Stimulated activated naive CD8-positive, alpha-beta T cell treated with anti-CD3 and anti-CD28 coated beads, Interleukin-15, amount 100 ng/mL, for 72 hours (primary cell): ENCODE measurements around the gene QKI.
"Not testable (repeated sequence)": the region's sequence is repeated elsewhere in the genome, so short reads cannot be mapped to it uniquely, and the experiment has no call there.

Experiments used
- ATAC-seq: fragments of 150-1000 bp; cut with Tn5 transposase; 2 replicates; pipeline ENCODE4 v1.10.0; 2021; ENCODE audit warnings: mild to moderate bottlenecking, moderate library complexity
- DNase-seq, 2 donors: peaks; one replicate each; pipeline ENCODE4 v3.0.0; 2021 to 2022
- H3K27ac Mint-ChIP-seq, 2 donors: one replicate each; pipeline ENCODE4 v1.8.0; 2022; ENCODE audit warnings: mild to moderate bottlenecking in 2 of 2, mixed read lengths in 2 of 2, moderate library complexity in 2 of 2
- H3K27me3 Mint-ChIP-seq: one replicate; pipeline ENCODE4 v1.8.0; 2022; ENCODE audit warnings: mixed read lengths
- H3K4me1 Mint-ChIP-seq: one replicate; pipeline ENCODE4 v1.8.0; 2022; ENCODE audit warnings: mild to moderate bottlenecking, mixed read lengths
- H3K4me3 Mint-ChIP-seq, 2 donors: one replicate each; pipeline ENCODE4 v1.8.0; 2022; ENCODE audit warnings: mild to moderate bottlenecking in 2 of 2, mixed read lengths in 2 of 2, moderate library complexity in 1 of 2
- H3K9me3 Mint-ChIP-seq, 2 donors: one replicate each; pipeline ENCODE4 v1.8.0; 2022; ENCODE audit warnings: mixed read lengths in 2 of 2

QKI gene

GRCh38 chr6:163438298-163438939 is 23.9 kb downstream of the QKI start:
- Mint-ChIP-seq H3K9me3 (no peaks in the 10 kb centered on the region), H3K27me3 (no peaks in the 10 kb centered on the region), H3K4me1 (peaks cover 43% of the 10 kb centered on the region), H3K27ac (no peak overlapping the region), H3K4me3 (peak overlapping the region in 1 of 2 donors; percentile 17)
- DNase-seq (no peak), ATAC-seq (peak; percentile 60)

- no peak overlapping the region for H3K4me3 Mint-ChIP-seq
- ATAC-seq (peak; percentile 67), DNase-seq (peak; percentile 7 to 33)
- no peaks in the 10 kb centered on the region for H3K9me3 Mint-ChIP-seq
- peak overlapping the region in 1 of 2 donors; percentile 29 for H3K27ac Mint-ChIP-seq
- no peaks in the 10 kb centered on the region for H3K27me3 Mint-ChIP-seq
- peaks cover 43% of the 10 kb centered on the region for H3K4me1 Mint-ChIP-seq
Observed at GRCh38 chr6:163438940-163439335, 24.4 kb downstream of the QKI start.

- not testable (repeated sequence) for ATAC-seq, DNase-seq, H3K4me3 Mint-ChIP-seq, H3K27me3 Mint-ChIP-seq, H3K27ac Mint-ChIP-seq, H3K9me3 Mint-ChIP-seq
- peaks cover 43% of the 10 kb centered on the region for H3K4me1 Mint-ChIP-seq
Observed at GRCh38 chr6:163439390-163439789, 24.9 kb downstream of the QKI start.

- Mint-ChIP-seq H3K9me3 (no peaks in the 10 kb centered on the region), H3K4me3 (no peak overlapping the region), H3K27me3 (no peaks in the 10 kb centered on the region), H3K27ac (no peak overlapping the region), H3K4me1 (peaks cover 43% of the 10 kb centered on the region)
- no peak for DNase-seq
- no peak for ATAC-seq
Observed at GRCh38 chr6:163439997-163440396, 25.5 kb downstream of the QKI start.

- H3K4me1 Mint-ChIP-seq, result peaks cover 32% of the 10 kb centered on the region
- H3K27me3 Mint-ChIP-seq, result no peaks in the 10 kb centered on the region
- no peak for ATAC-seq
- no peaks in the 10 kb centered on the region for H3K9me3 Mint-ChIP-seq
- H3K4me3 Mint-ChIP-seq, result no peak overlapping the region
- peak overlapping the region in 1 of 2 donors; percentile 0 for H3K27ac Mint-ChIP-seq
- no peak for DNase-seq
Observed at GRCh38 chr6:163442336-163442735, 27.8 kb downstream of the QKI start.

DNA sequence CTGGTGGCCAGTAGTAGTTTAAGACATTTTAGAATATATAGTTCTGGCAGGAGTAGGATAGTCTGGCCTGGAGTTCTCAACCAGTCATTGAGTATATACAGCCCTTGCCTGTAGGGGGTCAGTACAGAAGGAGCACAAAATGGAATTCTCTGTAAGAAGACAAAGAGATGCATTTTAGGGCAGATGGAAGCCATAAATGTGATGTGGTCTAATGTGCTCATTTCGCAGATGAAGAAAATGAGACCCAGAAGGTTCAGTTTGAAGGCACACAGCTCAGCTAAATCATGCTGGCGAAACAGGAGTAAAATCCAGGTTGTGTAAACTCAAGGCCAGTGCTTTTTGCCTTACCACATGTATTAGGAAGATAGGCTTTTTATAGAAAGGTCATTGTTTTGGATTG is 29.6 kb downstream of the QKI start:
- Mint-ChIP-seq H3K27ac (no peak overlapping the region), H3K4me1 (peaks cover 19% of the 10 kb centered on the region), H3K4me3 (no peak overlapping the region), H3K9me3 (no peaks in the 10 kb centered on the region), H3K27me3 (no peaks in the 10 kb centered on the region)
- ATAC-seq, result no peak
- no peak for DNase-seq

- Mint-ChIP-seq H3K4me1 (peaks cover 9% of the 10 kb centered on the region), H3K9me3 (no peaks in the 10 kb centered on the region)
Observed at GRCh38 chr6:163446549-163446948, 32.0 kb downstream of the QKI start.

GRCh38 chr6:163449076-163449475 is 34.6 kb downstream of the QKI start:
- H3K9me3 Mint-ChIP-seq, result no peaks in the 10 kb centered on the region
- no peak overlapping the region for H3K4me3 Mint-ChIP-seq
- H3K4me1 Mint-ChIP-seq, result peaks cover 11% of the 10 kb centered on the region
- ATAC-seq (no peak), DNase-seq (no peak)
- H3K27me3 Mint-ChIP-seq, result no peaks in the 10 kb centered on the region
- no peak overlapping the region for H3K27ac Mint-ChIP-seq

More at GRCh38 chr6:163446549-163446948, 32.0 kb downstream of the QKI start:
- no peak overlapping the region for H3K4me3 Mint-ChIP-seq
- H3K27ac Mint-ChIP-seq, result no peak overlapping the region
- ATAC-seq (no peak), DNase-seq (no peak)
- H3K27me3 Mint-ChIP-seq, result no peaks in the 10 kb centered on the region

- no peaks in the 10 kb centered on the region for H3K9me3 Mint-ChIP-seq
- no peak for DNase-seq
- H3K4me1 Mint-ChIP-seq, result peaks cover 47% of the 10 kb centered on the region
- ATAC-seq, result no peak
- no peak overlapping the region for H3K4me3 Mint-ChIP-seq
- no peaks in the 10 kb centered on the region for H3K27me3 Mint-ChIP-seq
- no peak overlapping the region for H3K27ac Mint-ChIP-seq
Observed at GRCh38 chr6:163454425-163454824, 39.9 kb downstream of the QKI start.

GRCh38 chr6:163455552-163455951 is 41.0 kb downstream of the QKI start:
- H3K27me3 Mint-ChIP-seq, result no peaks in the 10 kb centered on the region
- no peak for DNase-seq
- H3K27ac Mint-ChIP-seq, result no peak overlapping the region
- no peak for ATAC-seq
- H3K4me1 Mint-ChIP-seq, result peaks cover 58% of the 10 kb centered on the region
- H3K4me3 Mint-ChIP-seq, result no peak overlapping the region
- H3K9me3 Mint-ChIP-seq, result no peaks in the 10 kb centered on the region

- peaks cover 62% of the 10 kb centered on the region for H3K4me1 Mint-ChIP-seq
- no peaks in the 10 kb centered on the region for H3K27me3 Mint-ChIP-seq
- DNase-seq (no peak), ATAC-seq (peak; percentile 49)
- no peaks in the 10 kb centered on the region for H3K9me3 Mint-ChIP-seq
- peak overlapping the region; percentile 6 to 7 for H3K27ac Mint-ChIP-seq
- H3K4me3 Mint-ChIP-seq, result peak overlapping the region in 1 of 2 donors; percentile 2
Observed at GRCh38 chr6:163457637-163458561, 43.4 kb downstream of the QKI start.

- H3K27me3 Mint-ChIP-seq, result no peaks in the 10 kb centered on the region
- peaks cover 0 to 3% of the 10 kb centered on the region in 2 donors for H3K9me3 Mint-ChIP-seq
- DNase-seq, result no peak
- H3K4me1 Mint-ChIP-seq, result peaks cover 66% of the 10 kb centered on the region
- peak overlapping the region in 1 of 2 donors; percentile 90 for H3K4me3 Mint-ChIP-seq
- H3K27ac Mint-ChIP-seq, result peak overlapping the region; percentile 98 to 99
- no peak for ATAC-seq
Observed at GRCh38 chr6:163459007-163459406, 44.5 kb downstream of the QKI start.

DNA sequence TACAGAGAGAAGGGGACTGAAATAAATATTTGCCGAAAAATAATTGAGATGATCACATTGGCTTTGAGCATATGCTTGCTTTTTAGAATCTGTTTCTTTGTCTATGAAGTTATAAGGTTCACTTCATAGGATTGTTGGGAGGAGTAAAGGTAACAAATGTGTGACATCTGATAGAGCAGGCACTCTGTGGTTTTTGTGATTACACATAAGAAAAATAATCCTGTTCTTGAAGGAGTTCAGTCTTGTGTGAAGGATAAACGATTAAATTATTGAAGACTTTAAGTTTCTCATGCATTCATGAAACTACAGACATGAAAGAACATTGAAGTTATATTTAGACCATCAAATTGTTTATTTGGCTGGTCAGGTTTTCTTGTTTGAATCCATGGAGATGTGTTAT is 45.0 kb downstream of the QKI start:
- DNase-seq (no peak), ATAC-seq (no peak)

DNA sequence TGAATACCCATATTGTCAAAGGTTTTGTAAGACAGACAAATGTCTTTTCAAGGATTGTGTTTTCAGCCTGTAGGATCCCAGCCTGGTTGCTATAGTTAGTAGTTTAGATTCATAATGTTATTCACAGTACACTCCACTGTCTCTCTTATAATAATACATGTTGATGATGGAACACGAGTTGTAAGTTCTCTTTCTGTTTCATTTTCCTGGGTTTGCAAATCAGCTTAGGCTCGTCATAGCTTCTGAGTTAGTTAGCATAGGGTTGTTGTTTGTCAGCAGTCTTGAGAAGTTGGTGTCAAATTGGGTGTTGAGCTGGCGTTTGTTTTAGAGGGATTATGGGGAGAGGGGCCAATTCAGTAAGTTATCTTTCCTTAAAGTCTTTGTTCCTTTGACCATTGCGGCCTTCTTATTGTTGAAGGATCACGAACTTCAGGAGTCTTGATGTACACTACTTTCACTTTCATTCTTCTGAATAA is 45.8 kb downstream of the QKI start:
- Mint-ChIP-seq H3K4me3 (peak overlapping the region; percentile 87 to 90), H3K4me1 (peaks cover 66% of the 10 kb centered on the region), H3K27ac (peak overlapping the region; percentile 98 to 99), H3K9me3 (peaks cover 0 to 6% of the 10 kb centered on the region in 2 donors), H3K27me3 (no peaks in the 10 kb centered on the region)
- DNase-seq (peak; percentile 16 to 17), ATAC-seq (peak; percentile 86)

More for the DNA sequence above, 45.0 kb downstream of the QKI start:
- Mint-ChIP-seq H3K9me3 (peaks cover 0 to 6% of the 10 kb centered on the region in 2 donors), H3K27me3 (no peaks in the 10 kb centered on the region), H3K4me3 (peak overlapping the region; percentile 87 to 90), H3K4me1 (peaks cover 66% of the 10 kb centered on the region), H3K27ac (peak overlapping the region; percentile 98 to 99)

GRCh38 chr6:163461696-163462095 is 47.2 kb downstream of the QKI start:
- no peaks in the 10 kb centered on the region for H3K27me3 Mint-ChIP-seq
- H3K27ac Mint-ChIP-seq, result no peak overlapping the region
- peaks cover 53% of the 10 kb centered on the region for H3K4me1 Mint-ChIP-seq
- ATAC-seq (no peak), DNase-seq (no peak)
- peaks cover 0 to 6% of the 10 kb centered on the region in 2 donors for H3K9me3 Mint-ChIP-seq
- H3K4me3 Mint-ChIP-seq, result peak overlapping the region in 1 of 2 donors; percentile 15

DNA sequence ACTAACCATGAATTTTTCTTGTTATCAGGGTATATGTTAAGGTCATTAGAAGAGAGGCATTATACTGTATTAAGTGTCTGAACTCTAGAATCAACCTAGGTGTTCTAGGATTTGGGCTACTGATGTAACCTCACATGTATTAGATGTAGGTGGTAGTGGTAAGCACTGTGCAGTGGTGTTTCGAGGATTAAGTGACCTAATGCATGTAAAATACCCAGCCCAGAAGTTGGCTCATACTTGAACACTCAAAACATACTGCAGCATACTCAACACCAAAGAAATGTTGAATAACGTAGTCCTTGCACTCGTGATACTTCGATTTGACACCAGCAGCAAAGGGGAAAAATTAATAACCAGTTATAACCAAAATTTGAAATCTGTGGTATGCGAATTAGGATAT is 48.7 kb downstream of the QKI start:
- H3K27me3 Mint-ChIP-seq, result no peaks in the 10 kb centered on the region

More for the DNA sequence above, 48.7 kb downstream of the QKI start:
- Mint-ChIP-seq H3K27ac (no peak overlapping the region), H3K4me1 (peaks cover 40% of the 10 kb centered on the region), H3K9me3 (peaks cover 0 to 6% of the 10 kb centered on the region in 2 donors), H3K4me3 (no peak overlapping the region)
- ATAC-seq (no peak), DNase-seq (no peak)
